ENCODE measurements around the gene PNMA8A. TPM values are rescaled to one million over a fixed set of nuclear protein-coding genes. Genes with fewer than 3 reads are reported as not detected.

The PNMA8A gene
- total and polyA plus RNA-seq, 2 of the 13 experiments (the other 11 are each of a cell fraction or from before 2014, with no cell fraction given) = 0.13 to 0.51 TPM

GRCh38 chr19:46487802-46488445, 16.6 kb upstream of the PNMA8A start (continued):
- TF ChIP-seq SNAPC4 (CRISPR knock-in tag; IDR thresholded peaks at IDR 0.05) = no peak
- TF ChIP-seq ZNF589 (CRISPR knock-in tag; conservative IDR thresholded peaks at IDR 0.05) = no peak
- TF ChIP-seq ZFP1 (CRISPR knock-in tag; IDR thresholded peaks at IDR 0.05) = no peak
- TF ChIP-seq CREB3 (CRISPR knock-in tag; IDR thresholded peaks at IDR 0.05) = no peak
- no peak for TF ChIP-seq TFE3 (CRISPR knock-in tag; IDR thresholded peaks at IDR 0.05)
- no peak for TF ChIP-seq ZNF20 (CRISPR knock-in tag; IDR thresholded peaks at IDR 0.05)
- TF ChIP-seq ZHX2 (IDR thresholded peaks at IDR 0.05; ENCODE audit: low read depth) = no peak
- no peak for TF ChIP-seq ZHX2 (CRISPR knock-in tag; IDR thresholded peaks at IDR 0.05; ENCODE audit: borderline replicate concordance)
- TF ChIP-seq MEF2D (CRISPR knock-in tag; IDR thresholded peaks at IDR 0.05) = no peak
- TF ChIP-seq HMGXB4 (CRISPR knock-in tag; IDR thresholded peaks at IDR 0.05; ENCODE audit: borderline replicate concordance in 1 of 2, low read depth in 1 of 2) = peak; percentile 65 to 71; a peak in 2 of 4 replicates
- peak; percentile 35; the same call in 1 of the 2 replicates for TF ChIP-seq NFKB2 (CRISPR knock-in tag; IDR thresholded peaks at IDR 0.05; ENCODE audit: borderline replicate concordance)

Measured in HepG2 (cell line).